ENCODE measurements around the gene MED22.
"Not testable (repeated sequence)": the region's sequence is repeated elsewhere in the genome, so short reads cannot be mapped to it uniquely, and the experiment has no call there.

The MED22 gene

GRCh38 chr9:133304477-133305377 is 43.2 kb downstream of the MED22 start:
- no peak for DNase-seq (ENCODE audit: low read depth)

GRCh38 chr9:133304158-133304470 is 43.8 kb downstream of the MED22 start:
- DNase-seq (ENCODE audit: low read depth): no peak

- no peak for DNase-seq (ENCODE audit: low read depth)
These were observed 44.4 kb downstream of the MED22 start for GRCh38 chr9:133303266-133304157.

GRCh38 chr9:133301253-133302230 is 46.4 kb downstream of the MED22 start:
- DNase-seq (ENCODE audit: low read depth): no peak

- not testable (repeated sequence) for DNase-seq (ENCODE audit: low read depth)
These were observed 47.9 kb downstream of the MED22 start for GRCh38 chr9:133299996-133300395.

GRCh38 chr9:133294257-133294656 is 53.7 kb downstream of the MED22 start:
- DNase-seq (ENCODE audit: low read depth): no peak

GRCh38 chr9:133290751-133291302 is 57.1 kb downstream of the MED22 start:
- no peak for DNase-seq (ENCODE audit: low read depth)
